Cardiac septum (tissue), 1 donor: ENCODE data around the gene TNFSF11. TPM values are rescaled to one million over a fixed set of nuclear protein-coding genes. Genes with fewer than 3 reads are reported as not detected.

Source experiments
- DNase-seq: peaks from one replicate; pipeline ENCODE4 v3.0.0-alpha.2; 2020; ENCODE audit warnings: low spot score
- intact Hi-C: fragments of 100-400 bp; cut with DNase I; formaldehyde crosslinking; loops from one replicate; pipeline ENCODE4 v1.14.0; 2022
- total RNA-seq: library from RNA; stranded (reverse); fragmentation: NEBNext Ultra II Directional; extraction: Animal tissue kit (Norgen Biotek cat#: 25700); gene quantifications from one replicate; pipeline ENCODE4 v1.2.1, GENCODE V29; 2021
- donor health status: DM: no; HTN: no; CAD: no.

TNFSF11 gene
- total RNA-seq, 1 donor from 2014 or later = not detected

- DNase-seq = no peak
- intact Hi-C loops = no loop called here
These were observed 75.2 kb downstream of the TNFSF11 start for GRCh38 chr13:42649141-42649540.

DNA sequence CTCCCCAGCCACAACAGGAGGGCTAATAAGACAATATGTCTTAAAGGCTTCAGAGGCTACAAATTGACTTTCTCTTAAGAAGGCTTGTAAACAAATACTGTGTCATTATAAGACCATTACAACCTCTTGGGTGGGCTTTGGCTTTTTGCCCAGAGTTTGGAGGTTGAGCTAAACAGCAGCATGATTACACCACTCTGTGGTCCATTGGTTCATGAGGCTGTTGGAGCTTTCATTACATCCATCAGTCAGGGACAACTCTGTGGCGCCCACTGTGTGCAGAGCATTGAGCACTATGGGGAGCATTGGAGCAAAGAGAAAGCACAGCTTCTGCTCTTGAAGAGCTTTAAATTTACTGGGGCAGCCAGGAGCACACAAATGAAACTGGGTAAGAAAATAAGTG lies 75.9 kb downstream of the TNFSF11 start:
- intact Hi-C loops = no loop called here
- no peak for DNase-seq

- intact Hi-C loops = no loop called here
- no peak for DNase-seq
These were observed 76.6 kb downstream of the TNFSF11 start for GRCh38 chr13:42650506-42650905.

- intact Hi-C loops = no loop called here
- DNase-seq = no peak
These were observed 78.1 kb downstream of the TNFSF11 start for GRCh38 chr13:42651936-42652641.

GRCh38 chr13:42652642-42653415 lies 78.9 kb downstream of the TNFSF11 start:
- DNase-seq = no peak
- intact Hi-C loops = no loop called here

DNA sequence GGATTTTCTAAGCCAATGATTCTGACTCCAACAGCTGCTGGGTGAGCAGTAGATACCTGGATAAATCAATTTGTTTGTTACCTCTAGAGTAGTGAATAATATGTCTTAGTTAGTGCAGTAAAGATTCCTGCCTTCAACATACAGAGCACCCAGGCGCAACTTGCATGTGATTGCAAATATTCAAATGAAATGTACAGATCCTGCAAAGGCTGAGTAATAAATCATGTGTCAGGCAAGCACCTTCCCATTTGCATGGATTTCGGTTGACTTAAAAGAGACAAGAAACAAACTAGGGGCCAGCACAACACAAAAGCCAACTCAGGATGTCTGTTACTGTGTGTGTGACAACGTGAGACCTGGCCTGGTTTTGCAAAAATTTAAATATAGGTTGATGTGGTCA lies 79.7 kb downstream of the TNFSF11 start:
- no peak for DNase-seq
- intact Hi-C loops = no loop called here

GRCh38 chr13:42654212-42654611 lies 80.3 kb downstream of the TNFSF11 start:
- DNase-seq = no peak
- intact Hi-C loops = no loop called here

GRCh38 chr13:42654722-42655121 lies 80.8 kb downstream of the TNFSF11 start:
- no peak for DNase-seq
- intact Hi-C loops = no loop called here

GRCh38 chr13:42656161-42656560 lies 82.2 kb downstream of the TNFSF11 start:
- intact Hi-C loops = no loop called here
- DNase-seq = no peak

DNA sequence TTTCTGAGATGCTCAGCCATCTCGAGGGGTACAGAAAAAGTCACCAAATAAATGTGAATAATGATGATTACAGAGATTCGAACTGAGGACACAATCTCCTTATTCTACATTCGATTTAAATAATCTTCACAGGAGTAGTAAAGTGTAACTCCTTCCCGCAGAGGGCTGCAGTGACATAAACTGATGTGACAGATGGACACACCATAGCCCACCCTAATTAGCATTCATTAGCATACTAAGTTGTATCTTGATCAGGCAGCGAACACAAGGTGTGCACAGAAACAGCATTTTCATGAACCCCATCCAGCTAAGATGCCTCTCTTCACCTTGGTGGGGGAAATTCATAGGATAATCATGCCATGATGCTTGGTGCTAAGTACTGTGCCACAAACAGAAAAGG lies 83.0 kb downstream of the TNFSF11 start:
- intact Hi-C loops = no loop called here
- DNase-seq = no peak

Other genes starting within 250 kb of the TNFSF11 start
- gene FAM216B, start 207.4 kb downstream of the TNFSF11 start, total RNA-seq = 0.22 TPM